ENCODE measurements around the gene TCF4.

GRCh38 chr18:55457028-55457427, 131.0 kb downstream of the TCF4 start:
- TF ChIP-seq CTCF (IDR thresholded peaks at IDR 0.05; ENCODE audit: low read depth, low read length, missing input control): no peak
- TF ChIP-seq TAF1 (conservative IDR thresholded peaks at IDR 0.05): no peak
- TF ChIP-seq REST (IDR thresholded peaks at IDR 0.05): no peak
- no peak for TF ChIP-seq MAX (IDR thresholded peaks at IDR 0.05)
- TF ChIP-seq GABPA (IDR thresholded peaks at IDR 0.05 in 1 of 2, conservative IDR thresholded peaks at IDR 0.05 in 1 of 2): no peak
- TF ChIP-seq SP1 (IDR thresholded peaks at IDR 0.05): no peak
- TF ChIP-seq RAD21 (IDR thresholded peaks at IDR 0.05): no peak
- no peak for TF ChIP-seq JUND (IDR thresholded peaks at IDR 0.05)
- no peak for TF ChIP-seq YY1 (IDR thresholded peaks at IDR 0.05)
